CD4-positive, alpha-beta T cell (primary cell): ENCODE results near the gene BCL2L1. TPM values are rescaled to one million over a fixed set of nuclear protein-coding genes. Genes with fewer than 3 reads are reported as not detected.

Experiments
- ATAC-seq: fragments of 200-7000 bp; cut with Tn5 transposase; one replicate; pipeline ENCODE4 v1.10.0; 2022; ENCODE audit warnings: mild to moderate bottlenecking; ENCODE audit not compliant: poor library complexity
- CTCF ChIA-PET: fragments of 350-600 bp; sonication (Branson Sonifier 250); formaldehyde crosslinking; loops from one replicate; lab custom pipeline; 2021; ENCODE audit warnings: antibody characterized with exemption, inconsistent platforms; lab: Charles Lee
- POLR2A ChIA-PET: fragments of 350-600 bp; sonication (Branson Sonifier 250); formaldehyde crosslinking; loops from one replicate; lab custom pipeline; 2021; ENCODE audit warnings: antibody characterized with exemption, inconsistent platforms; lab: Charles Lee
- DNase-seq, 14 experiments: peaks; one replicate each; pipeline ENCODE4 v3.0.0-alpha.2; 2013 to 2020; ENCODE audit warnings: mixed read lengths in 2 of 14
- H3K27ac ChIP-seq, 2 donors: one replicate each; pipeline versions ENCODE4 v1.5.1 to v1.7.0; 2013; ENCODE audit warnings: low read length in 2 of 2, low read depth in 1 of 2, mild to moderate bottlenecking in 1 of 2
- H3K27me3 ChIP-seq, 2 experiments: 1 replicate in 1 of 2; 2 replicates in 1 of 2; pipeline versions ENCODE4 v1.6.1 to v1.7.0; 2013; ENCODE audit warnings: low read length in 2 of 2, control low read depth in 1 of 2, mild to moderate bottlenecking in 1 of 2, moderate library complexity in 1 of 2; ENCODE audit not compliant: insufficient read depth in 2 of 2, control insufficient read depth in 1 of 2
- H3K36me3 ChIP-seq: one replicate; pipeline ENCODE4 v1.6.1; 2013; ENCODE audit warnings: low read length, control low read depth; ENCODE audit not compliant: insufficient read depth
- H3K4me1 ChIP-seq: one replicate; pipeline ENCODE4 v1.6.1; 2013; ENCODE audit warnings: low read length, control low read depth; ENCODE audit not compliant: insufficient read depth
- H3K4me3 ChIP-seq: one replicate; pipeline ENCODE4 v1.5.1; 2013; ENCODE audit warnings: mild to moderate bottlenecking, low read length, moderate library complexity
- H3K9me3 ChIP-seq, 2 experiments: 1 replicate in 1 of 2; 2 replicates in 1 of 2; pipeline versions ENCODE4 v1.6.1 to v1.7.0; 2013; ENCODE audit warnings: low read length in 2 of 2, mild to moderate bottlenecking in 2 of 2, control low read depth in 1 of 2, moderate library complexity in 1 of 2; ENCODE audit not compliant: control insufficient read depth in 1 of 2, insufficient read depth in 1 of 2
- H3K27ac Mint-ChIP-seq: one replicate; pipeline ENCODE4 v1.8.0; 2020; ENCODE audit warnings: mixed read lengths
- H3K27me3 Mint-ChIP-seq: one replicate; pipeline ENCODE4 v1.8.0; 2021; ENCODE audit warnings: mixed read lengths
- H3K36me3 Mint-ChIP-seq: one replicate; pipeline ENCODE4 v1.8.0; 2021; ENCODE audit warnings: low read depth, mixed read lengths
- H3K4me1 Mint-ChIP-seq: one replicate; pipeline ENCODE4 v1.8.0; 2021; ENCODE audit warnings: low read depth, mixed read lengths
- H3K4me3 Mint-ChIP-seq: one replicate; pipeline ENCODE4 v1.8.0; 2020; ENCODE audit warnings: mild to moderate bottlenecking, mixed read lengths
- H3K9me3 Mint-ChIP-seq: one replicate; pipeline ENCODE4 v1.8.0; 2020; ENCODE audit warnings: mixed read lengths
- intact Hi-C, 2 experiments: fragments of 100-400 bp; cut with DNase I in 1 of 2; cut with micrococcal nuclease in 1 of 2; formaldehyde crosslinking; loops; one replicate each; pipeline versions ENCODE4 v1.15.1 to v1.9.0; 2023 to 2025; cut with DNase I, micrococcal nuclease
- total RNA-seq, 174 experiments: library from RNA in 2 of 174; stranded (reverse) in 2 of 174; gene quantifications; one replicate each; pipeline ENCODE4 v1.2.3 and lab custom pipeline; 2021 to 2026
- TF ChIP-seq, protein P1 (sequence below): fragments of 200-600 bp; IDR thresholded peaks from one replicate; pipeline ENCODE4 v1.8.0; 2022; ENCODE audit warnings: antibody characterized with exemption, mild to moderate bottlenecking

Gene BCL2L1
- total RNA-seq, 2 experiments from 2014 or later = 11.8 to 11.9 TPM

DNA sequence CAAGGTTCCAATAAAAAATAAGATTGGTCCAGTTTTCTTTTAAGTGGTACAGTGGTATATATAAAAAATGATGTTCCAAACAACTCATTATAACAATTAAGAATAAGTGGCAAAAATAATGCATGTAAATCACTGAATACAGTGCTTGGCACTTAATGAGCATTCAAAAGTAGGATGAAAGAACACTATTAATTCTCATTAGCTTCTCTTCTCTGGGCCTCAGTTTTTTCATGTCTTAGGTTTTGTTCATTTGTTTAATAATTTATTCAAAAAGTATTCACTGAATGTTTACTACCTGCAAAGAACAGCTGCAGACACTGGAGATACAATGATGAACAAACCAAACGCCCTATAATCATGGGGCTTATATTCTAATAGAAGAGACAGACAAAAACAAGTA lies 21.1 kb downstream of the BCL2L1 start:
- Histone ChIP-seq H3K4me1 (peaks cover 28% of the 10 kb centered on the region), H3K36me3 (peaks cover 27% of the 10 kb centered on the region), H3K27ac (no peak overlapping the region), H3K4me3 (no peak overlapping the region), H3K27me3 (no peaks in the 10 kb centered on the region), H3K9me3 (no peaks in the 10 kb centered on the region)
- Mint-ChIP-seq H3K9me3 (no peaks in the 10 kb centered on the region), H3K4me3 (no peak overlapping the region), H3K4me1 (peaks cover 55% of the 10 kb centered on the region), H3K36me3 (peaks cover 58% of the 10 kb centered on the region), H3K27me3 (no peaks in the 10 kb centered on the region), H3K27ac (peak overlapping the region; percentile 57)
- TF ChIP-seq, protein P1, sequence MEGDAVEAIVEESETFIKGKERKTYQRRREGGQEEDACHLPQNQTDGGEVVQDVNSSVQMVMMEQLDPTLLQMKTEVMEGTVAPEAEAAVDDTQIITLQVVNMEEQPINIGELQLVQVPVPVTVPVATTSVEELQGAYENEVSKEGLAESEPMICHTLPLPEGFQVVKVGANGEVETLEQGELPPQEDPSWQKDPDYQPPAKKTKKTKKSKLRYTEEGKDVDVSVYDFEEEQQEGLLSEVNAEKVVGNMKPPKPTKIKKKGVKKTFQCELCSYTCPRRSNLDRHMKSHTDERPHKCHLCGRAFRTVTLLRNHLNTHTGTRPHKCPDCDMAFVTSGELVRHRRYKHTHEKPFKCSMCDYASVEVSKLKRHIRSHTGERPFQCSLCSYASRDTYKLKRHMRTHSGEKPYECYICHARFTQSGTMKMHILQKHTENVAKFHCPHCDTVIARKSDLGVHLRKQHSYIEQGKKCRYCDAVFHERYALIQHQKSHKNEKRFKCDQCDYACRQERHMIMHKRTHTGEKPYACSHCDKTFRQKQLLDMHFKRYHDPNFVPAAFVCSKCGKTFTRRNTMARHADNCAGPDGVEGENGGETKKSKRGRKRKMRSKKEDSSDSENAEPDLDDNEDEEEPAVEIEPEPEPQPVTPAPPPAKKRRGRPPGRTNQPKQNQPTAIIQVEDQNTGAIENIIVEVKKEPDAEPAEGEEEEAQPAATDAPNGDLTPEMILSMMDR = no peak
- intact Hi-C loops = no loop called here
- CTCF ChIA-PET = no interaction called here
- ATAC-seq (no peak), DNase-seq (no peak)
- POLR2A ChIA-PET = interaction anchor here (1.3 kb wide), 2 partner anchors 9 to 18 kb away, joined by 4 read pairs; no protein-coding TSS in a partner anchor

DNA sequence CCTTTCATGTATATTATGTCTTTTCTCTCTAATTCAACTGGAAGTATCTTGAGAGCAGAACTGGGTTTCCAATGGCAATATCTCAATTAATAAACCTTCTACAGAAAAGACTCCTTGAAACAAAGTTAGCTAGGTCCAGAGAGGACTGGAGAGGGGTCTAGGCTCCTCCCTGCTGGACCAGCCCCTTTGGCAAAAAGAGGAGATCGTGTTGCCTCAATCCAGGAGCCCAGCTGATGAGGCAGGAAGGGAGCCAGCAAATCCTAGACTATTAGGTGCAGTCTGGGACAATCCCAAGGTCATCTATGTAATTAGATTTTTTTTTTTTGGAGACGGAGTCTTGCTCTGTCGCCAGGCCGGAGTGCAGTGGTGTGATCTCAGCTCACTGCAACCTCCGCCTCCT lies 21.9 kb downstream of the BCL2L1 start:
- CTCF ChIA-PET = interaction anchor here (1.4 kb wide), 1 partner anchor 20 kb away, joined by 3 read pairs; no protein-coding TSS in a partner anchor
- TF ChIP-seq, protein P1 = no peak
- ATAC-seq = no peak
- intact Hi-C loops = no loop called here
- POLR2A ChIA-PET = interaction anchor here (1.1 kb wide), 1 partner anchor 22 kb away, joined by 3 read pairs; the partner anchor contains the start of gene BCL2L1
- no peaks in the 10 kb centered on the region for H3K9me3 Mint-ChIP-seq
- H3K4me1 Mint-ChIP-seq = peaks cover 50% of the 10 kb centered on the region
- H3K27ac Mint-ChIP-seq = peak overlapping the region; percentile 76
- H3K36me3 Mint-ChIP-seq = peaks cover 57% of the 10 kb centered on the region
- no peak overlapping the region for H3K4me3 ChIP-seq
- DNase-seq = no peak
- H3K27me3 Mint-ChIP-seq = no peaks in the 10 kb centered on the region
- no peaks in the 10 kb centered on the region for H3K9me3 ChIP-seq
- H3K4me1 ChIP-seq = peaks cover 25% of the 10 kb centered on the region
- H3K27ac ChIP-seq = no peak overlapping the region
- no peak overlapping the region for H3K4me3 Mint-ChIP-seq
- H3K36me3 ChIP-seq = peaks cover 26% of the 10 kb centered on the region
- H3K27me3 ChIP-seq = no peaks in the 10 kb centered on the region

DNA sequence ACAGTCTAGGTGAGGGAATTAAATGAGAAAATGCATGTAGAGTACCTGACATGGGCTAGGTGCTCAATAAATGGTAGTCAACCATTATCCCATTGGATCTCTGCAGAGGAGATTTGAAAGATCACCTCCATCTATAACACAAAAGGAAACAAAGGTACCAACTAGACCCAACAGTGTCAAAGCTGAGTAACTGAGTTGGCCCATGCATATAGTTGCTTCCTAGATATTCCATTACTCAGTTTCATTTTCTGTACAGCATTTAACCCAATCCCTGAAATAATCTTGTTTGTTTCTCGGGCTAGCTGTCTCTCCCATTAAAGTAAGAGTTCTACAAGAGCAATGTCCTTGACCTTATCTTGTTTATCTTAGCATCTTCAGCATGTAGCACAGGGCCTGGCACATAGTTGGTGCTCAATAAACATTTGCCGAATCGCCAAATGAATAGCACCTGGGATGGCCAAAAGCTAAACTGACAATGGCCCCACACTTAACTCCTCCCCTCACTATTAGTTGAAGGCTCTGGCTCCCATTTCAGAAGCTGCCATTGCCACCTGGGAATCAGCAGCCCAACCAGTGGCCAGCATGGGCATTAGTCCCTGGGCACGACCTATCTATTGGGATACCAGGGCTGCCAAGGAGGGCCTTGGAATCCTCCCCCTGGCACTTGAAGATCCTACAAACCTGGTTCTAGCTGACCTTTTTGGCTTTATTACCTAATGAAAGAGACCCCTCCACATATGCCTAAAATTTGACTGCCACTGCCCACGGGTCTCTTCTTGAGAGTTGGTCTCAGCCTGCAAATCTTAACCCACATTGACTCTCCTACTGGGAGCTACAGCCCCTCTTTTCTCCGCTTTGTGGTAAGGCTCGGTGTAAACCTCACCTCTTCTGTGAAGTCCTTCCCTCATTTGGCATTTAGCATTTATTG lies 22.6 kb downstream of the BCL2L1 start:
- Histone ChIP-seq H3K9me3 (no peaks in the 10 kb centered on the region), H3K4me3 (no peak overlapping the region), H3K27ac (peak overlapping the region in 1 of 2 donors; percentile 31), H3K4me1 (peaks cover 23% of the 10 kb centered on the region), H3K27me3 (no peaks in the 10 kb centered on the region), H3K36me3 (peaks cover 19% of the 10 kb centered on the region)
- ATAC-seq (no peak), DNase-seq (no peak)
- H3K4me3 Mint-ChIP-seq = no peak overlapping the region
- H3K9me3 Mint-ChIP-seq = no peaks in the 10 kb centered on the region
- peaks cover 59% of the 10 kb centered on the region for H3K36me3 Mint-ChIP-seq
- peak overlapping the region; percentile 76 for H3K27ac Mint-ChIP-seq
- no peaks in the 10 kb centered on the region for H3K27me3 Mint-ChIP-seq
- ChIA-PET CTCF (interaction anchor here (1.1 to 2.7 kb wide), 3 partner anchors 21 to 87 kb away, joined by 3 to 7 read pairs (median 3); no protein-coding TSS in a partner anchor), POLR2A (interaction anchor here (1.1 to 1.2 kb wide), 3 partner anchors 14 to 23 kb away, joined by 3 to 4 read pairs (median 3); partner anchors contain the start of gene BCL2L1)
- intact Hi-C loops = no loop called here
- H3K4me1 Mint-ChIP-seq = peaks cover 52% of the 10 kb centered on the region
- TF ChIP-seq, protein P1 = no peak
